ENCODE data around the gene VWA3B. TPM values are rescaled to one million over a fixed set of nuclear protein-coding genes. Genes with fewer than 3 reads are reported as not detected.

Gene VWA3B
- total RNA-seq, 8 experiments from 2014 or later = 0.17 to 2.1 (median 0.44) TPM

GRCh38 chr2:98172150-98172765 is 85.3 kb downstream of the VWA3B start:
- no peak overlapping the region for H3K27ac ChIP-seq
- no peak for ATAC-seq (replicated peaks in 6 of 8)
- H3K4me1 ChIP-seq (replicated peaks in 1 of 2) = peaks cover 2 to 3% of the 10 kb centered on the region in 2 donors
- in situ Hi-C loops (cut with MboI; ENCODE audit: low pct_unique_long_range_greater_than_20kb in 2 of 9, low sequenced_read_pairs in 9 of 9, unreplicated experiment in 9 of 9) = loop anchor here in 1 of 9 experiments (25.0 kb wide), 1 partner anchor 90 kb away; no protein-coding TSS in a partner anchor
- H3K4me3 ChIP-seq = no peak overlapping the region
- 40 to 93% (median 80%) methylated on average over 1 to 7 of the region's 14 CpGs; no CpG with 5 or more reads in 1 of the 10 experiments for WGBS, 10 experiments

GRCh38 chr2:98172951-98173350 is 86.0 kb downstream of the VWA3B start:
- 46 to 96% (median 89%) methylated on average over 1 to 2 of the region's 2 CpGs; no CpG with 5 or more reads in 2 of the 10 experiments for WGBS, 10 experiments
- in situ Hi-C loops (cut with MboI; ENCODE audit: low pct_unique_long_range_greater_than_20kb in 2 of 9, low sequenced_read_pairs in 9 of 9, unreplicated experiment in 9 of 9) = loop anchor here in 1 of 9 experiments (25.0 kb wide), 1 partner anchor 89 kb away; no protein-coding TSS in a partner anchor
- no peak for ATAC-seq (replicated peaks in 6 of 8)
- Histone ChIP-seq H3K27ac (no peak overlapping the region), H3K4me3 (no peak overlapping the region), H3K4me1 (replicated peaks in 1 of 2) (peaks cover 7 to 10% of the 10 kb centered on the region in 2 donors)

GRCh38 chr2:98175811-98176210 is 88.8 kb downstream of the VWA3B start:
- H3K27ac ChIP-seq = no peak overlapping the region
- peaks cover 8 to 9% of the 10 kb centered on the region in 2 donors for H3K4me1 ChIP-seq (replicated peaks in 1 of 2)
- ATAC-seq (replicated peaks in 6 of 8) = peak in 1 of 8 experiments; percentile 32
- H3K4me3 ChIP-seq = no peak overlapping the region
- WGBS, 10 experiments = 0 to 100% (median 70%) methylated on average over 1 to 2 of the region's 6 CpGs; no CpG with 5 or more reads in 3 of the 10 experiments
- in situ Hi-C loops (cut with MboI; ENCODE audit: low pct_unique_long_range_greater_than_20kb in 2 of 9, low sequenced_read_pairs in 9 of 9, unreplicated experiment in 9 of 9) = no loop called here

DNA sequence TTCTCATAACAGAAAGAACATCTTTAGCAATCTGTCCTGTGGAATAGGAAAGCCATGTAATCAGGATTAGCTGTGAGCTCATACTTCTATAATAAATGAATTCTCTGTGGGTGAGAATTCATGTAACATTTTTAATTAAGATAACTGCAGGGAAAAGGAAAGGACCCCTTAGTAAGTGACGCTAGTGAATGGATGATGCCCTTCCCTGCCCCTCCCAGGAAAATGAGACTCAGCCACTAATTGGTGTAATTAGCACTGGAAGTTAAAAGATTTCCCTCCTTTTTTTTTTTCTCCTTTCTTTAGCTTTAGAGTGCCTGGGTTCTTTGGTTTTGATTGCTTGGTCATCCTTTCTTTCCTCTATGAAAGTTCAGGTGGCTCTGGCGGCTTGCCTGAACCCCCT is 90.3 kb downstream of the VWA3B start:
- H3K4me1 ChIP-seq (replicated peaks in 1 of 2) = peaks cover 8 to 9% of the 10 kb centered on the region in 2 donors
- ATAC-seq (replicated peaks in 6 of 8) = peak in 1 of 8 experiments; percentile 44
- in situ Hi-C loops (cut with MboI; ENCODE audit: low pct_unique_long_range_greater_than_20kb in 2 of 9, low sequenced_read_pairs in 9 of 9, unreplicated experiment in 9 of 9) = no loop called here
- H3K4me3 ChIP-seq = no peak overlapping the region
- no peak overlapping the region for H3K27ac ChIP-seq
- 0 to 42% (median 13%) methylated on average over 1 to 2 of the region's 2 CpGs; no CpG with 5 or more reads in 3 of the 10 experiments for WGBS, 10 experiments

GRCh38 chr2:98177986-98178385 is 91.0 kb downstream of the VWA3B start:
- Histone ChIP-seq H3K4me1 (replicated peaks in 1 of 2) (peaks cover 8 to 9% of the 10 kb centered on the region in 2 donors), H3K4me3 (no peak overlapping the region), H3K27ac (no peak overlapping the region)
- ATAC-seq (replicated peaks in 6 of 8) = no peak
- in situ Hi-C loops (cut with MboI; ENCODE audit: low pct_unique_long_range_greater_than_20kb in 2 of 9, low sequenced_read_pairs in 9 of 9, unreplicated experiment in 9 of 9) = no loop called here
- WGBS, 10 experiments = 17 to 67% (median 58%) methylated on average over 1 to 6 of the region's 6 CpGs; no CpG with 5 or more reads in 3 of the 10 experiments

DNA sequence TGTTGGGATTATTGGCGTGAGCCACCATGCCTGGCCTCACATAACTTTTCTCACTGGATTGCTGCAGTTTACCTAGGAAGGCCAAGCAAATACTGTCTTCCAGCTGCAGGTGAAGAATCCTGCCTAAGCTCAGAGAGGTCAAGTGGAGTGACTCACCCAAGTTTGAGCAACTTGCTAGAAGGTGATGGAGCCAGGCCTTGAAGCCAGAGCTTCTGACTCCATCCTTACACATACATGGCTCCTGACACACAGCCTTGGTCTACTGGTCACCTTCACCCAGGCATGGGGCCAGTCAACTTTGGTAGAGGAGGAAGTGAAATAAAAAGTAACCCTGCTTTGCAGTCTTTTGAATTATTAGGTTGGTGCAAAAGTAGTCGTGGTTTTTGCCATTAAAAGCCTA is 93.5 kb downstream of the VWA3B start:
- Histone ChIP-seq H3K4me1 (replicated peaks in 1 of 2) (peaks cover 8 to 9% of the 10 kb centered on the region in 2 donors), H3K27ac (no peak overlapping the region), H3K4me3 (no peak overlapping the region)
- ATAC-seq (replicated peaks in 6 of 8) = no peak
- 13 to 89% (median 80%) methylated on average over 1 to 2 of the region's 2 CpGs; no CpG with 5 or more reads in 3 of the 10 experiments for WGBS, 10 experiments
- in situ Hi-C loops (cut with MboI; ENCODE audit: low pct_unique_long_range_greater_than_20kb in 2 of 9, low sequenced_read_pairs in 9 of 9, unreplicated experiment in 9 of 9) = no loop called here

DNA sequence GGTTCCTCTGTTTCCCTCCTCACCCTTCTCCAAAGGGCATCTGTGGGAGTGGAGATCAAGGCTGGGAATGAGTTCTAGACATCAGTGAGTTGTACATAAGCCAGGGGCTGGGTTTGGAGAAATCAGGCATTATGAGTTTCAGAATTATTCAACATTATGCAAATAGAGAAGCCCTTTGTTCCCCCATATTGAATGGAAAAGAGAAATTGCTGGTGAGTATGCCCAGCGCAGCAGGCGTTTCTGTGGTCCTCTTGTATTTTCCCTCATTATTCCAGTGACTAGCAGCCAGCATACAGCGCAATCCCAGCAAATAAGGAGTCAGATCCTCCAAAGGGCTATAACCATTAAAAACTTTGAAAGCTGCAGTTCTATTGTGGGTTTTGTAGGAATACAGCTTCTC is 94.4 kb downstream of the VWA3B start:
- H3K27ac ChIP-seq = no peak overlapping the region
- no peak for ATAC-seq (replicated peaks in 6 of 8)
- in situ Hi-C loops (cut with MboI; ENCODE audit: low pct_unique_long_range_greater_than_20kb in 2 of 9, low sequenced_read_pairs in 9 of 9, unreplicated experiment in 9 of 9) = no loop called here
- no peak overlapping the region for H3K4me3 ChIP-seq
- peaks cover 8 to 9% of the 10 kb centered on the region in 2 donors for H3K4me1 ChIP-seq (replicated peaks in 1 of 2)
- WGBS, 10 experiments = 75 to 100% (median 97%) methylated on average over 1 to 3 of the region's 3 CpGs; no CpG with 5 or more reads in 6 of the 10 experiments

DNA sequence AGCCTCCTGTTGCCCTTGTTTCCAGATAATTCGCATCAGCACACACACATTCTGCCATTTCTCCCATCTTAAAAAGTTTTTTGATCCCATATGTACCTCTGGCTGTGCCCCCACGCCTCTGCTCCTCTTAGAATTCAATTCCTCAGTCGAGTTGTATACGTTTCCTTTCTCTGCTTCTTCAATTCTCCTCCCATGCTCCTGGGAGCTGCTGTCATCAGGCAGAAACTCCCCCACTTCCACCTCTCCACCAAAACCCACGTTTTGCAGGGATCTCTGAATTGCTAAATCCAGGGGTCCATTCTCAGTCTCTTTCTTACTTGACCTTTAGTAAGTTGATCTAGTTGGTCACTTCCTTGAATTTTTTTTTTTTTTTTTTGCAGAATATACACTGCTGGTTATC is 98.8 kb downstream of the VWA3B start:
- in situ Hi-C loops (cut with MboI; ENCODE audit: low pct_unique_long_range_greater_than_20kb in 2 of 9, low sequenced_read_pairs in 9 of 9, unreplicated experiment in 9 of 9) = no loop called here
- Histone ChIP-seq H3K4me1 (replicated peaks in 1 of 2) (no peaks in the 10 kb centered on the region), H3K27ac (no peak overlapping the region), H3K4me3 (no peak overlapping the region)
- no peak for ATAC-seq (replicated peaks in 6 of 8)
- WGBS, 10 experiments = 4 to 83% (median 55%) methylated on average over 1 to 5 of the region's 5 CpGs; no CpG with 5 or more reads in 2 of the 10 experiments

DNA sequence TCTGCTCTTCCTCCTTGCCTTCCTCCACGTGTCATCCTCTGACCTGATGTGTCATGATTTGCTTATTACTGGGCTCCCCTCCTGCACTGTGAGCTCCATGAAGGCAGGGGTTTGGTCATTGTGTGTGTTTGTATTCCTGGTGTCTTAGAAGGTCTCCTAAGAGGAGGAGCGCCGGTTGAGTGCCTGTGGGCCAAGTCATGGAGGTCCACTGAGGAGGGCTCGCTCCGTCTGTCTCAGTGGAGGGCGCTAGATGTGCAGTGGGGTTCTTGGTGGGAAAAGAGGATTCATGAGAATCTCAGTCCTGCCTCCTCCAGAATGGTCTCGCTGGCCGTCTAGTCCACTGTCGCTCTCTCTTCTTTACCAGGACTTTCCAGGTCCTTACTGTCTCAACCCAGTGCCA is 100.2 kb downstream of the VWA3B start:
- ATAC-seq (replicated peaks in 6 of 8) = no peak
- WGBS, 10 experiments = 0 to 100% (median 63%) methylated on average over 1 to 3 of the region's 9 CpGs; no CpG with 5 or more reads in 5 of the 10 experiments
- in situ Hi-C loops (cut with MboI; ENCODE audit: low pct_unique_long_range_greater_than_20kb in 2 of 9, low sequenced_read_pairs in 9 of 9, unreplicated experiment in 9 of 9) = no loop called here
- no peaks in the 10 kb centered on the region for H3K4me1 ChIP-seq (replicated peaks in 1 of 2)
- no peak overlapping the region for H3K4me3 ChIP-seq
- H3K27ac ChIP-seq = no peak overlapping the region

DNA sequence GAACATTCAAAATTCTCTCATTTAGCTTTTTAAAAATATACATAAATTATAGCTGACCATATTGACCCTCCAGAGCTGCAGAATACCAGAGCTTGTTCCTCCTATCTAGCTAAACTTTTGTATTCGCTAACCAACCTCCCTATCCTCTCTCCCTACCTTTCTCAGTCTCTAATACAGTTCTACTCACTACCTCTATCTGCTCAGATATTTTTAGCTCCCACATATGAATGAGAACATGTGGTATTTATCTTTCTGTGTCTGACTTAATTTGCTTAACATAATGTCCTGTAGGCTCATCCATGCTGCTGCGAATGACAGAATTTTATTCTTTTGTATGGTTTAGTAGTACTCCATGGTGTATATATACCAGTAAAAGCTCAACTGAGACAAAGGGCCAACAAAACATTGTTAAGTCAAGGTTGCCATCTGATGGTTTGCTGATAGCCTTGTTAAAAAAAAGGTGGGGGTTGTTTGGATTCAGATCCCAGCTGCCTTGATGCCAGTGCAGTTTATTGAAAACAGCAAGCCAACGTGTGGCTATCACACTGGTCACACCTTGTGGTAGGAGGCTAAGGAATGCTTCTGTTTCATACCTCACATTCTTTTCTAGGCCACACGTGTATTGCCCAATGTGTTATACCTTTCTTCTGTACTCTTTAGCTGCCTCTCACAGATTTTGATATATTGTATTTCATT is 101.5 kb downstream of the VWA3B start:
- in situ Hi-C loops (cut with MboI; ENCODE audit: low pct_unique_long_range_greater_than_20kb in 2 of 9, low sequenced_read_pairs in 9 of 9, unreplicated experiment in 9 of 9) = no loop called here
- H3K4me3 ChIP-seq = no peak overlapping the region
- ATAC-seq (replicated peaks in 6 of 8) = no peak
- H3K4me1 ChIP-seq (replicated peaks in 1 of 2) = no peaks in the 10 kb centered on the region
- WGBS, 10 experiments = 35 to 100% (median 88%) methylated on average over 1 to 4 of the region's 4 CpGs
- H3K27ac ChIP-seq = no peak overlapping the region

DNA sequence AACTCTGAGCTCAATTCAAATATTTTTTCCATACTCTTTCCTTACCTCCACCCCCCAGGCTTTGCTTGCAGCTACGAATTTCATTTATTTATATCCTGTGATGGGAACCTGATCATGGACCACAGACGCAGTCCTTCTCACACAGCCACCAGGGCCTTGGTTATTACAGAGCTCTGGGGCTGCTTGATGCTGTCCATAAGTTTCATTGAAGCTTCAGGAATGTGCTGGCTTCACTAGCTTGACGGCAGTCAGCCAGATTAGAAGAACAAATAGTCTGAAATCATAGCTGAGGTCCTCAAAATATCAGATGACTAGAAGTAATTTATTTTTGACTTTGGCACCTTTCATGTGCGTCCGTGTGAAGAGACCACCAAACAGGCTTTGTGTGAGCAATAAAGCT is 104.9 kb downstream of the VWA3B start:
- in situ Hi-C loops (cut with MboI; ENCODE audit: low pct_unique_long_range_greater_than_20kb in 2 of 9, low sequenced_read_pairs in 9 of 9, unreplicated experiment in 9 of 9) = no loop called here
- WGBS, 10 experiments = 20 to 100% (median 67%) methylated on average over 1 to 4 of the region's 5 CpGs; no CpG with 5 or more reads in 1 of the 10 experiments
- no peak overlapping the region for H3K4me3 ChIP-seq
- ATAC-seq (replicated peaks in 6 of 8) = no peak
- H3K4me1 ChIP-seq (replicated peaks in 1 of 2) = no peaks in the 10 kb centered on the region
- no peak overlapping the region for H3K27ac ChIP-seq

GRCh38 chr2:98201576-98201975 is 114.6 kb downstream of the VWA3B start:
- in situ Hi-C loops (cut with MboI; ENCODE audit: low pct_unique_long_range_greater_than_20kb in 2 of 9, low sequenced_read_pairs in 9 of 9, unreplicated experiment in 9 of 9) = no loop called here
- whole genome bisulfite sequencing, 10 experiments = 0 to 100% (median 75%) methylated on average over 1 of the region's 1 CpG; no CpG with 5 or more reads in 1 of the 10 experiments

DNA sequence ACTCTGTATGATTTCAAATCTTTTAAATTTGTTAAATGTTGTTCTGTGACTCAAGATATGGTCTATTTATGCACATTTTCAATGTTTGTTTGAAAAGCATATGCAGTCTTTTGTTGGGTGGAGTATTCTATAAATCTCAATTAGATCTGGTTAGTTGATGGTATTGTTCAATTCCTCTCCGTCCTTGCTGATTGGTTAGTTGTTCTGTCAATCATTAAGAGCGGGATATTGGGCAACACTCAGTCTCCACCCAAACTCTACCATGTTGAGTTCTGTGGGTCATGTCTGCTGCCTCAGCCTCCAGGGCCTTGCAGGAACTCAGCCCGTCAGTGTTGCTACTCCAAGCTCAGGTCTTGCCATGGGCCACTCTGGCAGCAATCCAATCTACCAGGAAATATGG is 118.9 kb downstream of the VWA3B start:
- ATAC-seq (replicated peaks in 6 of 8) = peak in 3 of 8 experiments; percentile 26 to 71 (median 63)
- peaks cover 0 to 6% of the 10 kb centered on the region in 2 donors for H3K4me1 ChIP-seq (replicated peaks in 1 of 2)
- in situ Hi-C loops (cut with MboI; ENCODE audit: low pct_unique_long_range_greater_than_20kb in 2 of 9, low sequenced_read_pairs in 9 of 9, unreplicated experiment in 9 of 9) = no loop called here
- no peak overlapping the region for H3K27ac ChIP-seq
- 59 to 100% (median 88%) methylated on average over 1 to 3 of the region's 3 CpGs; no CpG with 5 or more reads in 2 of the 10 experiments for WGBS, 10 experiments
- no peak overlapping the region for H3K4me3 ChIP-seq

More at GRCh38 chr2:98201576-98201975, 114.6 kb downstream of the VWA3B start:
- Histone ChIP-seq H3K4me3 (no peak overlapping the region), H3K27ac (no peak overlapping the region), H3K4me1 (replicated peaks in 1 of 2) (no peaks in the 10 kb centered on the region)
- ATAC-seq (replicated peaks in 6 of 8) = no peak
